Gastroesophageal sphincter (tissue), 3 donors: ENCODE measurements around the gene CXCL1.

Experiments used
- POLR2A ChIP-seq, 2 donors: fragments of 450-650 bp; IDR thresholded peaks; one replicate each; pipeline ENCODE4 v1.6.1; 2017; ENCODE audit warnings: antibody characterized with exemption in 2 of 2, mild to moderate bottlenecking in 2 of 2, moderate library complexity in 1 of 2
- TF ChIP-seq, protein P1 (sequence below), 4 experiments: fragments of 200-600 bp in 2 of 4; fragments of 450-650 bp in 2 of 4; sonication (generic) in 1 of 4; IDR thresholded peaks; one replicate each; pipeline ENCODE4 v1.5.1; 2017 to 2019; ENCODE audit warnings: antibody characterized with exemption in 4 of 4, mild to moderate bottlenecking in 2 of 4, moderate library complexity in 2 of 4

- TF ChIP-seq, protein P1, sequence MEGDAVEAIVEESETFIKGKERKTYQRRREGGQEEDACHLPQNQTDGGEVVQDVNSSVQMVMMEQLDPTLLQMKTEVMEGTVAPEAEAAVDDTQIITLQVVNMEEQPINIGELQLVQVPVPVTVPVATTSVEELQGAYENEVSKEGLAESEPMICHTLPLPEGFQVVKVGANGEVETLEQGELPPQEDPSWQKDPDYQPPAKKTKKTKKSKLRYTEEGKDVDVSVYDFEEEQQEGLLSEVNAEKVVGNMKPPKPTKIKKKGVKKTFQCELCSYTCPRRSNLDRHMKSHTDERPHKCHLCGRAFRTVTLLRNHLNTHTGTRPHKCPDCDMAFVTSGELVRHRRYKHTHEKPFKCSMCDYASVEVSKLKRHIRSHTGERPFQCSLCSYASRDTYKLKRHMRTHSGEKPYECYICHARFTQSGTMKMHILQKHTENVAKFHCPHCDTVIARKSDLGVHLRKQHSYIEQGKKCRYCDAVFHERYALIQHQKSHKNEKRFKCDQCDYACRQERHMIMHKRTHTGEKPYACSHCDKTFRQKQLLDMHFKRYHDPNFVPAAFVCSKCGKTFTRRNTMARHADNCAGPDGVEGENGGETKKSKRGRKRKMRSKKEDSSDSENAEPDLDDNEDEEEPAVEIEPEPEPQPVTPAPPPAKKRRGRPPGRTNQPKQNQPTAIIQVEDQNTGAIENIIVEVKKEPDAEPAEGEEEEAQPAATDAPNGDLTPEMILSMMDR (IDR thresholded peaks at IDR 0.05): no peak
- TF ChIP-seq POLR2A (IDR thresholded peaks at IDR 0.05): no peak
Observed at GRCh38 chr4:73875401-73875800, 6.2 kb downstream of the CXCL1 start.
